Omental fat pad (tissue), 4 donors: ENCODE data around the gene ZNF616. TPM values are rescaled to one million over a fixed set of nuclear protein-coding genes. Genes with fewer than 3 reads are reported as not detected.

Source experiments
- ATAC-seq: fragments of 150-250 bp; one replicate; pipeline ENCODE4 v1.9.1; 2016; ENCODE audit warnings: mild to moderate bottlenecking, moderate library complexity; ENCODE audit not compliant: low FRiP score
- DNase-seq: peaks from one replicate; pipeline ENCODE4 v3.0.0-alpha.2; 2019; ENCODE audit warnings: low spot score
- total RNA-seq, 4 donors: library from RNA; depleted of rRNA; stranded (reverse); fragments of >200 nt; gene quantifications; one replicate each; pipeline ENCODE4 v1.1.0, GENCODE V29; 2016
- TF ChIP-seq, protein P1 (sequence below), 3 donors: fragments of 450-650 bp; IDR thresholded peaks; one replicate each; pipeline ENCODE4 v1.5.1; 2016 to 2017; ENCODE audit warnings: antibody characterized with exemption in 3 of 3, mild to moderate bottlenecking in 3 of 3, moderate library complexity in 2 of 3

Gene ZNF616
- total RNA-seq, 4 donors from 2014 or later = 3.0 to 7.1 (median 6.1) TPM

DNA sequence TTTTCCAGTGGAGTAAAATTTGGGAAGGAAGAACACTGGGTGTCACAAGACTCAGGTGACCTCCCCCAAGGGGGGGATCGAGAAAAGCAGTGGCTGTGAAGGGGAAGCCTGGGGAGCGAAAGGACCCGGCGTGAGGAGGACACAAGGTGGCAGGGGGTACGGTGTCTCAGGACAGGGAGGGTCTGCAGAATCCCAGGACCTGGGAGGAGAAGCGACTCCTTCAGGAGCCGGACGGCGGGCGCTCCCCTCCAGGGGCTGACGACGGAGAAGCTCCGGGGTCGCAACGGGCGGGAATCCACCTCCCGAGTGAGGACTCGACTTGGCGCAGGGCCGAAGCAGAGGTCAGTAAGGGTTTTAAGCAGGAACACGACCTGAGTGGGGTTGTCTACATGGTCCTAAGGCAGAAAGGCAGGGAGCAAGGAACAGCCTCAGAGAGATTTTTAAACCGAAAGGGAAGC, 31.2 kb upstream of the ZNF616 start:
- peak; percentile 55 for ATAC-seq
- DNase-seq = no peak
- TF ChIP-seq, protein P1, sequence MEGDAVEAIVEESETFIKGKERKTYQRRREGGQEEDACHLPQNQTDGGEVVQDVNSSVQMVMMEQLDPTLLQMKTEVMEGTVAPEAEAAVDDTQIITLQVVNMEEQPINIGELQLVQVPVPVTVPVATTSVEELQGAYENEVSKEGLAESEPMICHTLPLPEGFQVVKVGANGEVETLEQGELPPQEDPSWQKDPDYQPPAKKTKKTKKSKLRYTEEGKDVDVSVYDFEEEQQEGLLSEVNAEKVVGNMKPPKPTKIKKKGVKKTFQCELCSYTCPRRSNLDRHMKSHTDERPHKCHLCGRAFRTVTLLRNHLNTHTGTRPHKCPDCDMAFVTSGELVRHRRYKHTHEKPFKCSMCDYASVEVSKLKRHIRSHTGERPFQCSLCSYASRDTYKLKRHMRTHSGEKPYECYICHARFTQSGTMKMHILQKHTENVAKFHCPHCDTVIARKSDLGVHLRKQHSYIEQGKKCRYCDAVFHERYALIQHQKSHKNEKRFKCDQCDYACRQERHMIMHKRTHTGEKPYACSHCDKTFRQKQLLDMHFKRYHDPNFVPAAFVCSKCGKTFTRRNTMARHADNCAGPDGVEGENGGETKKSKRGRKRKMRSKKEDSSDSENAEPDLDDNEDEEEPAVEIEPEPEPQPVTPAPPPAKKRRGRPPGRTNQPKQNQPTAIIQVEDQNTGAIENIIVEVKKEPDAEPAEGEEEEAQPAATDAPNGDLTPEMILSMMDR (IDR thresholded peaks at IDR 0.05) = no peak

DNA sequence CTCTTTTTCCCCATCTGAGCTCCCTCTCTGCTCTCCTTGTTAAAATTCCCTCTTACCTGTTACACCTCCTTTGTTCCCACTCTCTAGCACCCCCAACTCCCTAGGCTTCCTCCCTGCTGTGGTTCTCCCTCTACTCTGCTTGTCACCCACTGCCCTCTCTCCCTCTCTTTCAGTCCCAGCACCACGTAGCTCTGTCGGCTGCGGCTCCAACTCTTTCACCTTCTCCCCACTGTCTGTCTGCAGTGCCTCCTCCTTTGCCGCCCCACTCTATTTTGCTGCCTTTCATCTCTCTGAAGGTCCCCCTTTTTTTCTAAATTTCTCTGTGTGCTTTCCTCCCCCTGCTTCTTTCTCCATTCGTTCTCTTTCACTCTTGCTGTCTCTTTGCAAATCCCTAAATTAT, 30.6 kb upstream of the ZNF616 start:
- TF ChIP-seq, protein P1 (IDR thresholded peaks at IDR 0.05) = no peak
- ATAC-seq = no peak
- no peak for DNase-seq

DNA sequence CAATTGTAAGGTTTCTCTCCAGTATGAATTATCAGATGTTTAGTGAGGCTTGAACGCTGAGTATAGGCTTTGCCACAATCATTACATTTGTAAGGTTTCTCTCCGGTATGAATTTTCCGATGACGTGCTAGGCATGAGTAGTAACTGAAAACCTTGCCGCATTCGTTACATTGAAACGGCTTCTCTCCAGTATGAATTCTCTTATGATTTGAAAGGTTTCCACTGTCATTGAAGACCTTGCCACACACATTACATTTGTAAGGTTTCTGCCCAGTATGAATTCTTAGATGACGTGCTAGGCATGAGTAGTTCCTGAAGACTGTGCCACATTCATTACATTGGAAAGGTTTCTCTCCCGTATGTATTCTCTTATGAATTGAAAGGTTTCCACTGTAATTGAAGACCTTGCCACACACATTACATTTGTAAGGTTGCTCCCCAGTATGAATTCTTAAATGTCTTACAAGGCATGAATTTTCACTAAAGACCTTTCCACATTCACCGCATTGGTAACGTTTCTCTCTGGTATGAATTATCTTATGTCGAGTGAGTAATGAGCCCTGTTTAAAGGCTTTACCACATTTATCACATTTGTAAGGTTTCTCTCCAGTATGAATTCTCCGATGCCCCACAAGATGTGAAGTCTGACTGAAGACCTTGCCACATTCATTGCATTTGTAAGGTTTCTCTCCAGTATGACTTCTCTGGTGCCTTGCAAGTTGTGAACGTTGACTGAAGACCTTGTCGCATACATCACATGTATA, 16.0 kb upstream of the ZNF616 start:
- TF ChIP-seq, protein P1 (IDR thresholded peaks at IDR 0.05) = no peak
- no peak for DNase-seq

DNA sequence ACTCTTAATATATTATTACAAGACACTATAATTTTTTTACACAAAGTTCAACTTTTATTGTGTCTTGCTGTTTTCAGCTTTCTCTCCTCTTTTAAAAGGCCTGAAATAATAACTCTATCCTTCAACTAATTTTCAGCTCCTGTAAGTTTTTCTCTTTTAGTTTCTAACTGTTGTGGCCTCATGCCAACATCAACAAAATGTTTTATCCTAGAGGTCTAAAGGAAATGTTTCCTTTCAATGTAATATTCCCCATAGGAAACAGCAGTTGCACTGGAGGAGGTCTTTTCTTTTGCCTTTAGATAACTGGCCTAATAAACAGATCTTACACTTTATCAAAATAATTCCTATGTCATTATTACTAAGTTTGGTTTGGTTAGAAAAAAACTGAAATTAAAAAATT, 8.5 kb upstream of the ZNF616 start:
- TF ChIP-seq, protein P1 (IDR thresholded peaks at IDR 0.05) = no peak
- ATAC-seq = no peak
- no peak for DNase-seq

More for the DNA sequence above, 16.0 kb upstream of the ZNF616 start:
- no peak for ATAC-seq

DNA sequence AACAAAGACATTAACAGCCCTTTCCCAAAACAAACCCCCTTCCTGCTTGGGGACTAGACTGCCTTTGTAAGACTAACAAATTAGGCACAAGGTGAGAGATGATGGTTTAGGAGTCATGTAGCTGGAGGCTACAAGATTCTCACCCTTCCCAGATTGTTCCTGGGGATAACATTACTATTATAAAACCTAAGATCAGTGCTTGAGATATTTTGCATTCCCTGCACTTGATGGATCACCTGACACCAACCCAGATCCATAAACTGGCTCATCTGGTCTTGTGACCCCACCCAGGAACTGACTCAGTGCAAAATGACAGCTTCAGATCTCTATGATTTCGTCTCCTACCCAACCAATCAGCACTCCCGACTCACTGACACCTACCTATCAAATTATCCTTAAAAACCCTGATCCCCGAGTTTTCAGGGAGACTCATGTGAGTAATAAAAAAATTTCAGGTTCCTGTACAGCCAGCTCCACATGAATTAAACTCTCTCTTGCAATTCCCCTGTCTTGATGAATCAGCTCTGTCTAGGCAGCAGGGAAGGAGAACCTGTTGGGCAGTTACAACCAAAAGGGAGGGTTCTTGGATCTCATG, 2.4 kb upstream of the ZNF616 start:
- DNase-seq (no peak), ATAC-seq (no peak)
- TF ChIP-seq, protein P1 (IDR thresholded peaks at IDR 0.05) = no peak

DNA sequence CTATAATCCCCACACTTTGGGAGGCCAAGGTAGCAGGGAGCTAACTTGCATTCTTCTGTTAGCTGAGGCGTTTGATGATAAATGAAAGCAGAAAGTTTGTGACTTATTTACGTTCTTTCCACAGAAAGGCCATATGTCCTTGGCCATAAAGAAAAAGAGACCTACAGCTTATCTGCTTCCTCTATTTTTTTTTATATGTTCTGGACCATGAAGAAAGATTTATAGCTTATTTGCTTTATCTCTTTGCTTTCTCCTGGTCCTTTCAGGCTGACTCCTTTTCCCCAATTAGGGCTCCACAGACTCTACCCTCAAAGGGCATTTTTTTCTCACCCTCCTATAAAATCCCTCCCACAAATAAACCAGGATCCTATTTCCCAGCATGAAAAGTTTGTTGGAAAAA, 1.5 kb upstream of the ZNF616 start:
- no peak for DNase-seq
- no peak for ATAC-seq
- TF ChIP-seq, protein P1 (IDR thresholded peaks at IDR 0.05) = no peak
